MM.1S (cell line): ENCODE results near the gene NUMB.

Source experiments
- DNase-seq: peaks from one replicate; pipeline ENCODE4 v3.0.0-alpha.2; 2015
- H2AFZ ChIP-seq: fragments of 300-600 bp; sonication (generic); 2 replicates; pipeline ENCODE4 v1.6.0; 2016; ENCODE audit warnings: antibody characterized with exemption, low read length
- H3F3A ChIP-seq: fragments of 300-600 bp; sonication (generic); 2 replicates; pipeline ENCODE4 v1.6.1; 2016; ENCODE audit warnings: mild to moderate bottlenecking, antibody characterized with exemption, low read length, moderate library complexity, mixed read lengths; ENCODE audit not compliant: insufficient read depth
- H3K27ac ChIP-seq: fragments of 300-600 bp; sonication (generic); 2 replicates; pipeline ENCODE4 v1.5.1; 2016; ENCODE audit warnings: mild to moderate bottlenecking, low read length
- H3K27me3 ChIP-seq: fragments of 300-600 bp; sonication (generic); replicated peaks from 2 replicates; pipeline ENCODE4 v1.6.0; 2016; ENCODE audit warnings: low read length; ENCODE audit not compliant: insufficient read depth
- H3K36me3 ChIP-seq: fragments of 300-600 bp; sonication (generic); replicated peaks from 2 replicates; pipeline ENCODE4 v1.6.1; 2016; ENCODE audit warnings: mild to moderate bottlenecking, low read length, mixed read lengths; ENCODE audit not compliant: insufficient read depth
- H3K4me1 ChIP-seq: fragments of 300-600 bp; sonication (generic); 2 replicates; pipeline ENCODE4 v1.6.1; 2016; ENCODE audit warnings: low read length, mixed read lengths
- H3K4me2 ChIP-seq: fragments of 300-600 bp; sonication (generic); 2 replicates; pipeline ENCODE4 v1.6.0; 2016; ENCODE audit warnings: low read depth, low read length
- H3K4me3 ChIP-seq: fragments of 300-600 bp; sonication (generic); 2 replicates; pipeline ENCODE4 v1.5.1; 2016; ENCODE audit warnings: low read length, mixed read lengths
- H3K79me2 ChIP-seq: fragments of 300-600 bp; sonication (generic); 2 replicates; pipeline ENCODE4 v1.6.1; 2016; ENCODE audit warnings: mixed run types, low read length, mixed read lengths
- H3K9ac ChIP-seq: fragments of 300-600 bp; sonication (generic); 2 replicates; pipeline ENCODE4 v1.6.1; 2016; ENCODE audit warnings: low read length, mixed read lengths
- H3K9me2 ChIP-seq: fragments of 300-600 bp; sonication (generic); replicated peaks from 2 replicates; pipeline ENCODE4 v1.6.1; 2016; ENCODE audit warnings: mild to moderate bottlenecking, low read length, mixed read lengths; ENCODE audit not compliant: insufficient read depth
- H3K9me3 ChIP-seq: fragments of 300-600 bp; sonication (generic); replicated peaks from 2 replicates; pipeline ENCODE4 v1.6.1; 2016; ENCODE audit warnings: mild to moderate bottlenecking, low read length, mixed read lengths; ENCODE audit not compliant: insufficient read depth
- H4K20me1 ChIP-seq: fragments of 300-600 bp; sonication (generic); 2 replicates; pipeline ENCODE4 v1.6.1; 2016; ENCODE audit warnings: mild to moderate bottlenecking, low read length, moderate library complexity, mixed read lengths; ENCODE audit not compliant: insufficient read depth
- CTCF ChIP-seq: fragments of 300-600 bp; sonication (generic); IDR thresholded peaks from 2 replicates; pipeline ENCODE4 v1.5.1; 2016; ENCODE audit warnings: antibody characterized with exemption, low read length, mixed read lengths
- EZH2 ChIP-seq: fragments of 300-600 bp; sonication (generic); optimal IDR thresholded peaks from 2 replicates; pipeline ENCODE3; 2017; ENCODE audit warnings: low read depth, mild to moderate bottlenecking, antibody characterized with exemption, low read length, mixed read lengths
- EZH2phosphoT487 ChIP-seq: fragments of 300-600 bp; sonication (generic); IDR thresholded peaks from 2 replicates; pipeline ENCODE4 v1.6.1; 2018; ENCODE audit warnings: antibody characterized with exemption, low read length

Gene NUMB

GRCh38 chr14:73477618-73478266 lies 19.4 kb upstream of the NUMB start:
- Histone ChIP-seq H3K36me3 (no peaks in the 10 kb centered on the region), H2AFZ (no peak overlapping the region)
- DNase-seq, result no peak

GRCh38 chr14:73476451-73476931 lies 18.1 kb upstream of the NUMB start:
- no peaks in the 10 kb centered on the region for H3K27me3 ChIP-seq
- no peaks in the 10 kb centered on the region for H4K20me1 ChIP-seq
- no peak for DNase-seq
- no peak overlapping the region for H3K4me3 ChIP-seq
- H3K79me2 ChIP-seq, result no peaks in the 10 kb centered on the region
- H2AFZ ChIP-seq, result no peak overlapping the region
- H3K9me3 ChIP-seq, result no peaks in the 10 kb centered on the region
- H3K27ac ChIP-seq, result no peak overlapping the region
- TF ChIP-seq EZH2phosphoT487 (no peak), CTCF (no peak), EZH2 (no peak)
- no peak overlapping the region for H3K4me2 ChIP-seq
- no peaks in the 10 kb centered on the region for H3K36me3 ChIP-seq
- no peaks in the 10 kb centered on the region for H3K4me1 ChIP-seq
- H3F3A ChIP-seq, result no peaks in the 10 kb centered on the region
- H3K9me2 ChIP-seq, result no peaks in the 10 kb centered on the region
- no peak overlapping the region for H3K9ac ChIP-seq

More at GRCh38 chr14:73477618-73478266, 19.4 kb upstream of the NUMB start:
- no peaks in the 10 kb centered on the region for H3K79me2 ChIP-seq
- H3K27ac ChIP-seq, result no peak overlapping the region
- H3K4me3 ChIP-seq, result no peak overlapping the region
- H3K4me2 ChIP-seq, result no peak overlapping the region
- H3K9me3 ChIP-seq, result no peaks in the 10 kb centered on the region
- no peaks in the 10 kb centered on the region for H3K4me1 ChIP-seq
- H4K20me1 ChIP-seq, result no peaks in the 10 kb centered on the region
- H3K9me2 ChIP-seq, result no peaks in the 10 kb centered on the region
- no peaks in the 10 kb centered on the region for H3F3A ChIP-seq
- no peak overlapping the region for H3K9ac ChIP-seq
- TF ChIP-seq CTCF (no peak), EZH2 (no peak), EZH2phosphoT487 (no peak)
- H3K27me3 ChIP-seq, result no peaks in the 10 kb centered on the region

- H3K27me3 ChIP-seq, result no peaks in the 10 kb centered on the region
- H3K27ac ChIP-seq, result no peak overlapping the region
- no peaks in the 10 kb centered on the region for H3K4me1 ChIP-seq
- H3K9me2 ChIP-seq, result no peaks in the 10 kb centered on the region
- no peak overlapping the region for H3K9ac ChIP-seq
- no peak overlapping the region for H3K4me3 ChIP-seq
- H3K9me3 ChIP-seq, result no peaks in the 10 kb centered on the region
- no peaks in the 10 kb centered on the region for H4K20me1 ChIP-seq
- H2AFZ ChIP-seq, result no peak overlapping the region
- no peak for TF ChIP-seq CTCF
- TF ChIP-seq EZH2, result no peak
- no peak for TF ChIP-seq EZH2phosphoT487
- H3K36me3 ChIP-seq, result no peaks in the 10 kb centered on the region
- H3K4me2 ChIP-seq, result no peak overlapping the region
- H3K79me2 ChIP-seq, result no peaks in the 10 kb centered on the region
- H3F3A ChIP-seq, result no peaks in the 10 kb centered on the region
- no peak for DNase-seq
These were observed 16.6 kb upstream of the NUMB start for GRCh38 chr14:73474952-73475351.
